GM19324 (cell line): ENCODE data around the gene TAF1L.
"Not testable (repeated sequence)": the region's sequence is repeated elsewhere in the genome, so short reads cannot be mapped to it uniquely, and the experiment has no call there.

ENCODE experiments used
- ATAC-seq: cut with Tn5 transposase; IDR thresholded peaks from one replicate; pipeline ENCODE4 v1.9.1; 2021; ENCODE audit warnings: mild to moderate bottlenecking, moderate library complexity; ENCODE audit not compliant: unreplicated experiment, low FRiP score

Gene TAF1L, protein sequence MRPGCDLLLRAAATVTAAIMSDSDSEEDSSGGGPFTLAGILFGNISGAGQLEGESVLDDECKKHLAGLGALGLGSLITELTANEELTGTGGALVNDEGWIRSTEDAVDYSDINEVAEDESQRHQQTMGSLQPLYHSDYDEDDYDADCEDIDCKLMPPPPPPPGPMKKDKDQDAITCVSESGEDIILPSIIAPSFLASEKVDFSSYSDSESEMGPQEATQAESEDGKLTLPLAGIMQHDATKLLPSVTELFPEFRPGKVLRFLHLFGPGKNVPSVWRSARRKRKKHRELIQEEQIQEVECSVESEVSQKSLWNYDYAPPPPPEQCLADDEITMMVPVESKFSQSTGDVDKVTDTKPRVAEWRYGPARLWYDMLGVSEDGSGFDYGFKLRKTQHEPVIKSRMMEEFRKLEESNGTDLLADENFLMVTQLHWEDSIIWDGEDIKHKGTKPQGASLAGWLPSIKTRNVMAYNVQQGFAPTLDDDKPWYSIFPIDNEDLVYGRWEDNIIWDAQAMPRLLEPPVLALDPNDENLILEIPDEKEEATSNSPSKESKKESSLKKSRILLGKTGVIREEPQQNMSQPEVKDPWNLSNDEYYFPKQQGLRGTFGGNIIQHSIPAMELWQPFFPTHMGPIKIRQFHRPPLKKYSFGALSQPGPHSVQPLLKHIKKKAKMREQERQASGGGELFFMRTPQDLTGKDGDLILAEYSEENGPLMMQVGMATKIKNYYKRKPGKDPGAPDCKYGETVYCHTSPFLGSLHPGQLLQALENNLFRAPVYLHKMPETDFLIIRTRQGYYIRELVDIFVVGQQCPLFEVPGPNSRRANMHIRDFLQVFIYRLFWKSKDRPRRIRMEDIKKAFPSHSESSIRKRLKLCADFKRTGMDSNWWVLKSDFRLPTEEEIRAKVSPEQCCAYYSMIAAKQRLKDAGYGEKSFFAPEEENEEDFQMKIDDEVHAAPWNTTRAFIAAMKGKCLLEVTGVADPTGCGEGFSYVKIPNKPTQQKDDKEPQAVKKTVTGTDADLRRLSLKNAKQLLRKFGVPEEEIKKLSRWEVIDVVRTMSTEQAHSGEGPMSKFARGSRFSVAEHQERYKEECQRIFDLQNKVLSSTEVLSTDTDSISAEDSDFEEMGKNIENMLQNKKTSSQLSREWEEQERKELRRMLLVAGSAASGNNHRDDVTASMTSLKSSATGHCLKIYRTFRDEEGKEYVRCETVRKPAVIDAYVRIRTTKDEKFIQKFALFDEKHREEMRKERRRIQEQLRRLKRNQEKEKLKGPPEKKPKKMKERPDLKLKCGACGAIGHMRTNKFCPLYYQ (N-terminal part only)

DNA sequence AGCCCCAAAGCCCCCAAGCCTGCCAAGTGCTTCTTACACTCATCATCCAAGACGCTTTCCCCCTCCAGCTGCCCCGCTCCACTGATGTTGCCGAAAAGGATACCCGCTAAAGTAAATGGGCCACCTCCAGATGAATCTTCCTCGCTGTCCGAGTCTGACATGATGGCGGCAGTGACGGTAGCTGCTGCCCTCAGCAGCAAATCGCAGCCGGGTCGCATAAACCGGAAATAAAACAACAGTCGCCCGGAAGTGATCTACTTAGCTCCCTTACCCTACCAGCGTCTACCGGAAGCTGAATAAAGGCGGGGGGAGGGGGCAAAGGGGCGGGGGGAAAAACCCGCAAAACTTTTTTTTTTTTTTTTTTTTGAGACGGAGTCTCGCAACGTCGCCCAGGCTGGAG is at the start of gene TAF1L:
TSS of gene TAF1L (minus strand) at position 308 of the 400 bp plus-strand sequence. CDS start at position 218, 90 bp downstream.
- ATAC-seq, result no peak

DNA sequence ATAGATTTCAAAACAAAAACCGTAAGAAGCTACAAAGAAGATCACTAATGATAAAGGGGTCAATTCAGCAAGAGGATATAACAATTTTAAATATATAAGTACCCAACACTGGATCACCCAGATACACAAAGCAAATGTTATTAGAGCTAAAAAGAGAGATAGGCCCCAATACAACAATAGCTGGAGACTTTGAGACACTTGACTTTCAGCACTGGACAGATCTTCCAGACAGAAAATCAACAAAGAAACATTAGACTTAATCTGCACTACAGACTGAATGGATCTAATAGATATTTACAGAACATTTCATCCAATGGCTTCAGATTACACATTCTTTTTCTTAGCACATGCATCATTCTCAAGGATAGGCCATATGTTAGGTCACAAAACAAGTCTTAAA is 46.3 kb upstream of the TAF1L start:
- ATAC-seq, result no peak

DNA sequence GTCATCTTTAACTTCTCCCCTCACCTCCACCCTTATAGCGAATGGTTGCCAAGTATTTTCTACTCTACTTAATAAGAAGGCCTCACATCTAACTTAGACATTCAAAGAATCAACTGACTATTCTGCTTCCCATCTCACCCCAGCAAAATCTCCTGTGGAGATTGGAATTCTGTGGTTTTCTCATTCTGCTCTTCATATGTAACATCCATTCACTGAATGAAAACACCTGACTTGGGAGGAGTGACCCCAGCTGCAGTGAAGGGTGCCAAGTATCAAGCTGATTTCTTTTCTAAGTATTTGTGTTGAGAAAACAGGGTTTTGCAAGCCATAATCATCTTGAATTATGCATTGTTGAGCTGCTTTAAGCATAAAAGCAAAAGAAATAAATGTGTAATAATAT is 42.5 kb upstream of the TAF1L start:
- no peak for ATAC-seq

DNA sequence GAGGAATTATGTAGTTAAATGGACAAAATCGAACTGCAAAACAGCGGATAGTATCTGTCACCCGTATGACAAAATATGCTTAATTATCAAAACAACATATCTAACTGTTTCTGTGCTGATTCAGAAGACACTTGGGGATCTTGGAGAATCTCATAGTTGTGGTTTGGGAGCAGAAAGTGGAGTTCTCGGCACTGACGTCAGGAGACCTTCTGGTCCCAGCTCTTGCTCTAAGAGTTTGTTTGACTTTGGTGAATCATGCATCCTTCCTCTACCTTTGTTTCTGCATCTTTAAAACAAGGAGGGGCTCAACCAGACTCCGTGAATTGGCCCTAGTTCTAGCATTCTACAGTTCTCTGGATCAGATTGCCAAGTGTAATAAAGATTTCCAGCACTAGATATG is 37.0 kb upstream of the TAF1L start:
- ATAC-seq, result no peak

DNA sequence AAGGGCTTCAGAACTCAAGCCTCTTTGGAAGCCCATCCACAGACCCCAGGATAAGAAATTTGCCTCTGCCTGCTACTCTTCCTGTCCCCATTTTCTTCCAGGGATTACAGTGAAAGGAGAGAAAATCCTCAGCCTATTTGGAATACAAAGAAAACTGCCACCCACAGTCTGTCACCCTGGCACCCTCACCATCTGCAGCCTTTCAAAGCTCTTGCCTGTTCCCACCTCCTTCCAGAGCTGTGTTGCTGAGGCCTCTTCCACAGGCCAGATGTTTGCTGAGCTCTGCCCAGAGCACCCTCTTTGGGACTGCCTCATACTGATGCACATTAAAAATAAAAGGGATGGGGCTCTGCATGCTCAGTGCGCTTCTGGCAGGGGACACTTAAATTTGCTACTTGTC is 35.9 kb upstream of the TAF1L start:
- ATAC-seq, result no peak

DNA sequence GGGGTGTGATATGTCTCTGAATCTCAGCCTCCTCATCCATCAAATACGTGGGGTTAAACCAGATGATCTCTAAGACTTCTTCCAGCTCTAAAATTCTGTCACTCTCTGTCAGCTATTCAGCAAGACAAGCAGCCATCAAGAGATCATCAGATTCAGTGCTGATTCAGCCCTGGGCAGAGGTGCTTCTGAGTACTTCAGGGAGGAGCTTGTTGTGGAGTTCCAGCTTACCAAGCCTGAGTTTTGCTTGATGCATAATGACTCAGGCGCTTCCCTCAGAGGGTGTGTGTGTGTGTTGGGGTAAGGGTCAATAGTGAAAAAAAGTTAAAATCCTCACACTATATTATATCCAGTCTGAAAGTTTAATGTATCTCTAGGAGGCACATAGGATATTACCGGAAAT is 29.6 kb upstream of the TAF1L start:
- ATAC-seq, result no peak

DNA sequence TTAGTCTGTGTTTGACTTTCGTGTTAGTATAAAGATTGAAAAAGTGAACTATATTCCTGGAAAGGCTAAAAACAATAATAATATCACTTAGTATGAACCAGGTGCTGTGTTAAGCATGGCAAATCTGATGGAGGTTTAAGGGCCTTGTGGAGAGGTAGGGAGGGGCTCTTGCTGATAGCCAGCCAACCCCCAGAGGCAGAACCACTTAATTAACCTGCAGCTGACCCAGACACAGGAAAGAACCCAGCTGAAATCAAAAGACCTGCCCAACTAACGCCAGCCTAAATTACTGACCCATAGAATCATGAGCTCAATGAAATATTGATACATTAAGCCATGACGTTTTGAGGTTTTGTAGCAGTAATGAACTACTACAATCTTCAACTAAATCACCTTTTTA is 28.3 kb upstream of the TAF1L start:
- ATAC-seq, result no peak

DNA sequence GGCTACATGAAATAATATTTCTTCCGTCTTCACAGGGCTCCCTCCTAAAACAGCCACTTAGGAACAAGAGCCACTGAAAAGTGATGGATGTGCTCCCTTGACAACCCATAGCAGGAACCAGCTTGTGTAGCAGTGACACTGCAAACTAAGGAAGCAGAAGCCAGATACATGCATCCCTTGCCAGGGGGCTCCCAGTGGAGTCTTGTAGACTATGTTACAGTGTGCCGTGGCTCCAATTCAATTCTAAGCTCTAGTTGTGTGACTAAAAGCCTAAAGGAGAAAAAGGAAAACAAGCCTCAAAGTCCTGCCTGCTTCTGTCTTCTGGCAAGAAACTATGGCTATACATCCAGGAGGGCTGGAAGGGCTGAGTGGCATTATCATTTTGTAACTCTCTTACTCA is 12.2 kb upstream of the TAF1L start:
- no peak for ATAC-seq

DNA sequence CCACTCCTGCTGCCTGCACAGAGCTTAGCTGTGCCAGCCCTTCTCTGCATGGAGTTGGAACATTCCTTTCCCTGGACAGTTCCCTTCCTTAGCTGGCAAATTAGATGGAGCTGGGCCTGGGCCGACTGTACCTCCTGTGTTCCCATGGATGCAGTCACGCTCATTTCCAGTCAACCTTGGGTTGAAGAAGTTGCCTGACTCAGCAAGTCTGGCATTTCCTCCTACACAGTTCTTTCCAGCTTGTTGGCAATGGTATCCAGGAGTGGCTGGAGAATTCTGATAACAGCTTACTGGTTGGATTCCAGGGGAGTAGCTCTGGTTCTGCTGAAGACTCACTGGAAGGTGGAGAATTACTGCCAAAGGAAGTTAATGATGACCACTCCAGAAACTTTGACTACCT is 9.2 kb upstream of the TAF1L start:
- ATAC-seq, result no peak

DNA sequence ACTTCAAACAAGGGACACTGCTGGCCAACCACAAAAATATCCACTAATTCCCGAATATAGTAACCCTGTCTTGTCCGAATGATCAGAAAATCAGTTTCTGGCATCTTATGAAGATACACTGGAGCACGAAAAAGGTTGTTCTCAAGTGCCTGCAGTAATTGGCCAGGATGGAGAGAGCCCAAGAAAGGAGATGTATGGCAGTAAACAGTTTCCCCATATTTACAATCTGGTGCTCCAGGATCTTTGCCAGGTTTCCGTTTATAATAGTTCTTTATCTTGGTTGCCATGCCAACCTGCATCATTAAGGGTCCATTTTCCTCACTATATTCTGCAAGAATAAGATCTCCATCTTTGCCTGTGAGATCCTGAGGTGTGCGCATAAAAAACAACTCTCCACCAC is 2.3 kb downstream of the TAF1L start:
- not testable (repeated sequence) for ATAC-seq

DNA sequence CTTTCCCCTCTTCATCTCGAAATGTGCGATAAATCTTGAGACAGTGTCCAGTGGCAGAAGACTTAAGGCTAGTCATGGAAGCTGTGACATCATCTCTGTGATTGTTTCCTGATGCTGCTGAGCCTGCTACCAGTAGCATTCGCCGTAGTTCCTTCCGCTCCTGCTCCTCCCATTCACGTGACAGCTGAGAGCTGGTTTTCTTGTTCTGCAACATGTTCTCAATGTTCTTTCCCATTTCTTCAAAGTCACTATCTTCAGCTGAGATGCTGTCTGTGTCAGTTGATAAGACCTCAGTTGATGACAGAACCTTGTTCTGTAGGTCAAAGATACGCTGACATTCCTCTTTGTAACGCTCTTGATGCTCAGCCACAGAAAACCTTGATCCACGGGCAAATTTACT is 3.5 kb downstream of the TAF1L start:
- ATAC-seq, result no peak

DNA sequence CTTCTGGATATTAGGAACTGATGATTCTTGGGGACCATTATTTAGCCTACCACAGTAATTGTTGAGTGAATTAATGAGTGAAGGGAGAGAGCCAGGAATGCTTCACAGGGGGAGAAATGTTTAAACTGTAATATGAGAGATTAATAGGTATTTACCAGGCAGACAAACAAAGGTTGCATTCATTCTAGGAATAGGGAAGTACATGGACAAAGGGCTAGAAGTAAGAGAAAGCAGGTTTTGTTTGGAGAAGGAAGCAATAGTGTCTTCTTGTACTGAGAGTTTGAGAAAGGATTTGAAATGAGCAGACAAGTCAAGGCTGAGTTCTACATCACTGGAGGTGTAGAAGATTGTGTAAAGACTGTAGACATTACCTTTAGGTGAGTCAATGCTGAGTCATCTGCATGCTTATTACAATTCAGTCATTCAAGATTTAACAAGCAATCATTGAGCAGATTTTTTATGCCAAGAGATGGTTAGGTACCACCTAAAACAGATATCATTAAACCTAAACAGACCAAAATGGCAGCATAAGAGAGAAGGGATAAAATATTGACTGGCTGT is 8.0 kb downstream of the TAF1L start:
- ATAC-seq, result no peak

DNA sequence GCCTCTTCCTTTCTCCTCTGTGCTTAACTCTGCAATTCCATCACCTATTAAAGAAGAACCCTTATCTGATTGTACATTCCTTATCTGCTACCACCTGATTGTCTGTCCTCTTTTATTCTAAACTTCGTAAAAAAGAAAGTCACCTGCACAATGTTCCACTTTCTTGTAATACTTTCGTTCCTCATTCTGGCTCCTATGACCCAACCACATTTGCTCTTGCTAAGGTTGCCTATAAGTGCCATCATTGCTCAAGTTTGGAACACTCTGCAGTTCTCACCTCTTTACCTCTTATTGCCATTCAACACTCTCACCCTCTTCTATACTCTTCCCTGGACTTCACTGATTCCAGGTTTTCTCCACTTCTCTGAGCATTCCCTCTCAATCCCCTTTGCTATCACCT is 10.1 kb downstream of the TAF1L start:
- no peak for ATAC-seq

DNA sequence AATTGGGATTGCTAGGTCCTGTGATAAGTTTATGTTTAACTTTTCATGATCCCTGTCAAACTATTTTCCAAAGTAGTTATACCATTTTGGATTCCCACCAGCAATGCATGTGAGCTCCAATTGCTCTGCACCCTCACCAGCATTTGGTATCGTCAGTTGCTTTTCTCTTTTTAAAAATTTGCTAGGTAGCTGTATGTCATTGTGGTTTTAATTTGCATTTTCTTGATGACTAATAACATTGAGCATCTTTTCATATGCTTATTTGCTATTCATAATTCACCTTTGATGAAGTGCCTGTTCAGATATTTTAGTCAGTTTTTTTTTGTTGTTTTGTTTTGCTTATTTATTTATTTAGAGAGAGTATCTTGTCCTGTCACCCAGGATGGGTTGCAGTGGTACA is 12.5 kb downstream of the TAF1L start:
- no peak for ATAC-seq

DNA sequence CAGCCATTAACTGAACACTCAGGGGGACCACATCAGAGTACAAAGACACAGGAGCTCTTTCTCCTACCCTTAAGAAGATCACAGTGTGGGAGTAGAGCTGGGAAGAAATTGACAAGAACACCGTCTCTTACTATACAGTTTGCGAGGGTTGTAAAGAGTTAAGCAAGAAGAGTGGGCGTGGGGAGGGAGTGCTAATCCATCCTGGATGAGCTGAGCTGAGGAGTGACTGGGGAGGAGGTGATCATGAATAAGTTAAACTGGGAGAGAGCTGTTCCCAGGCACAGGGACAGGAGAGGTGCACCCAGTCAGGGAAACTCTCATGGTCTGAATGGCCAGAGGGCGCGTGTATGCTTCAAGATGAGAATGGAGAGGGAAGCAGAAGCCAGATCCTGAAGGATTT is 17.2 kb downstream of the TAF1L start:
- no peak for ATAC-seq

DNA sequence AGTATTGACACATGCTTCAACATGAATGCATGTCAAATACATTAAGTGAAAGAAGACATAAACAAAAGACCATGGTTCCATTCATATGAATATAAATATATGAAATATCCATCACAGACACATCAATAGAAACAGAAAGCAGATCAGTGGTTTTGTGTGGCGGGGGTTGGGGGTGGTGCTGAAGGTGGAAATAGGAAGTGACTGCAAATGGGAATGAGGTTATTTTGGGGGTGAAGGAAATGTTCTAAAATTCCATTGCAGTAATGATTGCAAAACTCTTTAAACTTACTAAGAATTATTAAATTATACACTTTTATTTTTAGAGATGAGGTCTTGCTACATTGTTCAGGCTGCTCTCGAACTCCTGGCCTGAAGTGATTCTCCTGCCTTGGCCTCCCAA is 28.7 kb downstream of the TAF1L start:
- no peak for ATAC-seq

DNA sequence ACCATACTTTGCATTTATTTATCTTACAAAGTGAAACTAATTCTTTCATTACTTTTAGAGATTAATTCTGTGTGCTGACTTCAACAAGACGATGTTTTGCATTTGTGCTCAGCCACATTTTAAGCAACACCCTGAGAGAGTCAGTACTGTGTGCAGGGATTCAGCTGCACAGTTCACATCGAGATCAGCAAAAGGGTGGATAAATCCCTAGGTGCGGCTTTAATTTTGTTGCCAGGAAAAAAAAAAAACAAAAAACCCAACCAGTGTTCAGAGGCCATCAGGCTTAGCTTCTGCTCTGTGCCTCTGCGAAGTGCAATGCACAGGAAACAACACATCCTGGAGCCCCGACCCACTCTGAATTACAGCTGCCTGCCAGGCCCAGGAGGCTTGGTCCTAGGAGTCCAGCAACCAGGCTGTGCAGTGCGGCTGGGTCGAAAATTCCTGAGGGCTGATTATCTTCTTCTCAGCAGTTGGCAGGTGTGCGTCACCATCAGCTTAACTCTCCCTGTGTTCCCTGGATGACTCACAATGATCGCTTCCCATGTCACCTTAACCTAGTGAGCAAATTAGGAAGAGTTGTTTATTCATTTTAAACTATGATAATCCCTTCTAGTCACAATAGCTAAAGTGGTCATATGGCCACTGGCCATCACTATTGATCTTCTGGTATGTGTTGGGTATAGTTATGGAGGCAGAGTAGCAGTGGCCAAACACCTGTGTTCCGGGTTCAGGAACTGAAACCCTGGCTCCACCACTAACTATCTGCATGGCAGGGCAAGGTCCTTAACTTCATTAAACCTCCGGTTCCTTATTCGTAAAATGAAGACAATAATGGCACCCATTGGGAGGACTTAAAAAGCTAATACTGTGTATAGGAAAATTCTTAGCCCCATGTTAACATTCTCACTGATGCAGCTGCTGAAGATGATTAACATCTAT is 31.3 kb downstream of the TAF1L start:
- peak; percentile 86 for ATAC-seq

DNA sequence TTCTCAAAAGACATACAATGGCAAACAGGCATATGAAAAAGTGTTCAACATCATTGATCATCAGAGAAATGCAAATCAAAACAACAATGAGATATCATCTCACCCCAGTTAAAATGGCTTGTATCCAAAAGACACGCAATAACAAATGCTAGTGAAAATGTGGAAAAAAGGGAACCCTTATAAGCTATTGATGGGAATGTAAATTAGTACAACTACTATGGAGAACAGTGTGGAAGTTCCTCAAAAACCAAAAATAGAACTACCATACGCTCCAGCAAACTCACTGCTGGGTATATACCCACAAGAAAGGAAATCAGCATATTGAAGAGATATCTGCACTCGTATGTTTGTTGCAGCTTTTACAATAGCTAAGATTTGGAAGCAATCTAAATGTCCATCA is 36.4 kb downstream of the TAF1L start:
- ATAC-seq, result not testable (repeated sequence)

DNA sequence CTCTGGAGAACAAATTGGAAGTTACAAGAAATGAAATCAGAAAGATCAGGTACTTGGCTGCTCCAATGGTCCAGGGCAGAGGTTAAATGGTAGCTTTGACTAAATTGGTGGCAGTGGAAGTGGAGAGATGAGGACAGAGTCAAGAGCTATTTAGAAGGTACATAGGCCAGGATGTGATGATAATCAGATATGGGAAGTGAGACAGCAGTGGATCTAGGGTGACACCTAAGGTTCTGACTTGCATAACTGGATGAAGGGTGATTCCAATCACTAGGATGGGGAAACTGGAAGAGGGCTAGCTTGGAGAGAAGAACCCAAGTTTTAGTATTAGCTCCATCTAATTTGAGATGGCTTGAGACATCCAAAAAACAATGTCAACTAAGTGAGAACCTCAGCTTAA is 38.5 kb downstream of the TAF1L start:
- ATAC-seq, result no peak
